Stimulated activated CD8-positive, alpha-beta memory T cell treated with anti-CD3 and anti-CD28 coated beads, Interleukin-12 subunit alpha, Interleukin-12 subunit beta, amount 100 ng/mL, for 24 hours (primary cell): ENCODE data around the gene TEX264.
"Not testable (repeated sequence)": the region's sequence is repeated elsewhere in the genome, so short reads cannot be mapped to it uniquely, and the experiment has no call there.

Experiments used
- DNase-seq: peaks from one replicate; pipeline ENCODE4 v3.0.0-alpha.2; 2020; ENCODE audit errors: extremely low read depth

Gene TEX264

GRCh38 chr3:51670823-51671733 is at the start of gene TEX264:
TEX264 (plus strand) TSS chr3:51671252; CDS start chr3:51674305, 3,053 bp downstream.
- DNase-seq = peak; percentile 82

DNA sequence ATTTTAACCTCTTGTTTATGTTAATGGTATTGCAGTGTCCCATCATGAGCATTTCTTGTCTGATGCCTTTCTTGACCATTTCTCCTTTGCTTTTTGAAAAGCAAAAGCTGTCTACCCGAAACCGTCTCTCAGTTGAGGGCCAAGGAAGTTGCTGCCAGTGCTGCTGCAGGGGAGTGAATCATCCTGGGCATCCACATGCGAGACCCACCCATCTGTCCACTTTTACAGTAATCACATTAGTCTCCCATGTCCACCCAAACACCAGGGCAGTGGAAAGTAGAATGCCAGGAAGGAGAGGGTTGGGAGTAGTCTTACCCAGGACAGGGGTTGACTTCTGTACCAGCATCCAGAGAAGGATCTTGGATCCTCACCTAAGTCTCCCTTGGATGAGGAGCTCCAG is 48.6 kb upstream of the TEX264 start:
- no peak for DNase-seq

- no peak for DNase-seq
These were observed 48.2 kb upstream of the TEX264 start for GRCh38 chr3:51622868-51623267.

DNA sequence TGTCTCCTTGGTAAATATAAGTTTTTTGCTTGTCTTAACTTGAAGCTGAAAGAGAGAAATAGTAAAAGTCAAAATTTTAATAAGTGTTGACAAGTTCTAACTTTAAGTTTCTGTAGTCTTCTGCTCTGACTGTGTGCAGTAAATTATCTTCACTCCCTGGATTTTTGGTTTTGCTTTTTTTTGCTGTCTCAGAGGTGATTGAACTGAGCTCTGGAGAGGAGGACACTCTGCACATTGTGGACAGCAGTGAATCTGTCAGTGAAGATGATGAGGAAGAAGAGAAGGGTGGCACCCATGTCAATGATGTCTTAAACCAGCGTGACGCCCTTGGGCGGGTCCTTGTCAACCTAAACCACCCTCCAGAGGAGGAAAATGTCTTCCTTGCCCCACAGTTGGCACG is 40.5 kb upstream of the TEX264 start:
- DNase-seq = no peak

- DNase-seq = no peak
These were observed 33.7 kb upstream of the TEX264 start for GRCh38 chr3:51637144-51637940.

DNA sequence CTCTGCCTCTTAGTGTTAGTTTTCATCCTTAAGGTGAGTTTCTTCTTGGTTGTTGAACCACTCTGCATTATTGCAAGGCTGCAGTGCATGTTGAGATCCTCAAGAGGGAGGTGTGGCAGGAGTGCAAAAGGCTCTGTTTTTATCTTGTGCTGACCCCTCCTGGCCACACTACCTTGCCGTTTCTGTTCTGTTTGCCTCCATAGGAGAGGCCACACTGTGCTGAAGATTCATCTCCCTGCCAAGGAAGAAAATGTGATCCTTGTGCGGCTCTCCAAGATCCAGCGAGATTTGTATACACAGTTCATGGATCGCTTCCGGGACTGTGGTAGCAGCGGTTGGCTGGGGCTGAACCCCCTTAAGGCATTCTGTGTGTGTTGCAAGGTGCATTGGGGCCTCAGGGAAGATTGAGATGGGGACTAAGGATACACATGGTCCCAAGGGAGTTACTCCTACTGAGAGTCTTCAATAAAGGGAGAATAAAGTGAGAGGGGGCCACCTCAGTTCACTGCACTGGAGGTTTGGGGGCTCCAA is 33.0 kb upstream of the TEX264 start:
- no peak for DNase-seq

DNA sequence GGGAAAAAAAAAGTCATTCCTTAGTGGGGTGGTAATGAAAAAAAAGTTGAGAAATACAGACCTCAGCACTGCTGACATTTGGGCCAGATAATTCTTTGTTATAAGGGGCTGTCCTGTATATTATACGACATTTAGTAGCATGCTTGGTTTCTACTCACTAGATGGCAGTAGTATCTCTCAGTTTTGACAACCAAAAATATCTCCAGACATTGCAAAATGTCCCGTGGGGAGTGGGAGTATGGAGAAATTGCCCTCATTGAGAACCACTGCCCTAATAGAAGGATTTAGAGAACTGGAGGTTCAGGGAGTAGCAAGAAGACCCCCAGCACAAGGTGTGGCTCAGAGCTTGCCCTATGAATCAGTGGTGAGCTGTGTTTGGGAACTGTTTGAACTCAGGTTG is 28.6 kb upstream of the TEX264 start:
- DNase-seq = no peak

DNA sequence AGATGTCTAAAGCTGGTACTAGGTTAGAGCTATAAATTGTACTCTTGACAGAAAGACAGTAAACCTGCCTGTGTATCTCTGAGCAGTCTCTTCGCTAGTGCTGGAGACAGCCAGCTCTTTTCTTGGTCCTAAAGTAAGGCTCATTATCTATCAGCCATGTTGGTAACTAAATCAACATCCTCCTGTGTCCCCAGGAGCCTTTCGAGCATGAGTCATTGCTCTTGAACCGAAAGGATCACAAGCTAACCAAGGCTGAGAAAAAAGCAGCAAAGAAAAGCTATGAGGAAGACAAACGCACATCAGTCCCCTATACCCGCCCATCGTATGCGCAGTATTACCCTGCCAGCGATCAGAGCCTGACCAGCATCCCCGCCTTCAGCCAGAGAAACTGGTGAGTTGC is 25.0 kb upstream of the TEX264 start:
- DNase-seq = no peak

- not testable (repeated sequence) for DNase-seq
These were observed 18.9 kb upstream of the TEX264 start for GRCh38 chr3:51652103-51652502.

GRCh38 chr3:51653409-51653808 is 17.6 kb upstream of the TEX264 start:
- DNase-seq = not testable (repeated sequence)

DNA sequence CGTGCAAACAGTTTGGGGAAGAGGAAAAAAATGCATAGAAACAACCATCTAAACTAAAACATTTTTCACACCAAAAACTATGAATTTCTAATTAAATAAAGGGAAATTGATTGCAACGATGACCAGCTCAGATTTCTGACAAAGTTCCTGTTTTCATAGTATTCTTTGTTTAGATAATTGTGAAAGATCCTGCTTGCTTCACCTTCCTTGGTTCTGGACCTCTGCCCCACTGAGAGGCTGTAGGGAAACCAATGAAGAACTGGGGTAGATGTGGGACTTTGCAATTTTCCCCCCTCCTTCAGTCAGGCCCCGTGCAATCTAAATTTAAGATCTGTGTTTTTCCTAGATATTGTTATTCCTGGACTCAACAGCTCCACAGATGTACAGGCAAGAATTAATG is 13.8 kb upstream of the TEX264 start:
- no peak for DNase-seq

DNA sequence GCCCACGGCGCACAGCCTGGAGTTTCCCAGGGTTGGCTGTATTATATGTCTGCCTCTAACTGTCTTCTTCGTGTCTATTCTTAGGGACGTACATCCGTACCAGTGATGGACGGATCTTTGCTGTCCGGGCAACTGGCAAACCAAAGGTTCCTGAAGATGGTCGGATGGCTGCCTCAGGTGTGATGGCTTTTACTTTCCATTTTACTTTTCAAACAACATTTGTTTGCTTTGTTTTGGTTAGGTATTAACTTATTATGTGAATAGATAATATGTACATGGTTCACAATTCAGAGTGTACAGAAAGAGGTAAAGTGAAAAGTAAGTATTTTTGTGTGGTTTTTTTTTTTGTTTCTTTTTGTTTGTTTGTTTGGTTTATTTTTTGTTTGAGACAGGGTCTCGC is 11.1 kb upstream of the TEX264 start:
- no peak for DNase-seq

DNA sequence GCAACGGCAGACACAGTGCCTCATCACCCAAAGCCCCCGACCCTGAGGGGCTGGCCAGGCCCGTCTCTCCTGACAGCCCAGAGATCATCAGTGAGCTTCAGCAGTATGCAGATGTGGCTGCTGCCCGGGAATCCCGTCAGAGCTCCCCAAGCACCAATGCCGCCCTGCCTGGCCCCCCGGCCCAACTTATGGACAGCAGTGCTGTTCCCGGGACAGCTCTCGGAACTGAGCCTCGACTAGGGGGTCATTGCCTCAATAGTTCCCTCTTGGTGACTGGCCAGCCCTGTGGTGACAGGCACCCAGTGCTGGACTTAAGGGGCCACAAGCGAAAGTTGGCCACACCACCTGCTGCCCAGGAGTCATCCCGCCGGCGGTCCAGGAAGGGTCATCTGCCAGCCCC is 8.6 kb upstream of the TEX264 start:
- DNase-seq = no peak

DNA sequence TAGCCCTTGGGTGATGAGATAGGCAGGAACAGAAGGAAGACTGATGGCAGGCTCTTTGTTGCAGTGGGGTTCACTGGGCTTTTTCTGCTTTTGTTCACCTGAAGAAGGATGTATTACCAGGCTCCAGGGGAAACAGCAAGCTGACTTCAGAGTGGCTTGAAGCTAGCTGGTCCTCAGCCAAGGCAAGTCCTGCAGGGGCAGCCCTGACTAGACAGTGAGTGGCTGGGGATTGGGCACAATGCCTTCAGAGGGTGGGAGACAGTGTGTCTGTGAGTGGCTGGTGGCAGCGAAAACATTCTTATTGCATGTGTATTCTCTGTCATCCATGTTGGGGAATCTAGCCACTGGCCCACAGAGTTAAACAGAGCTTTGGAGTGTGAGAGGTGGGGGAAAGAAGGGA is 2.3 kb upstream of the TEX264 start:
- no peak for DNase-seq

DNA sequence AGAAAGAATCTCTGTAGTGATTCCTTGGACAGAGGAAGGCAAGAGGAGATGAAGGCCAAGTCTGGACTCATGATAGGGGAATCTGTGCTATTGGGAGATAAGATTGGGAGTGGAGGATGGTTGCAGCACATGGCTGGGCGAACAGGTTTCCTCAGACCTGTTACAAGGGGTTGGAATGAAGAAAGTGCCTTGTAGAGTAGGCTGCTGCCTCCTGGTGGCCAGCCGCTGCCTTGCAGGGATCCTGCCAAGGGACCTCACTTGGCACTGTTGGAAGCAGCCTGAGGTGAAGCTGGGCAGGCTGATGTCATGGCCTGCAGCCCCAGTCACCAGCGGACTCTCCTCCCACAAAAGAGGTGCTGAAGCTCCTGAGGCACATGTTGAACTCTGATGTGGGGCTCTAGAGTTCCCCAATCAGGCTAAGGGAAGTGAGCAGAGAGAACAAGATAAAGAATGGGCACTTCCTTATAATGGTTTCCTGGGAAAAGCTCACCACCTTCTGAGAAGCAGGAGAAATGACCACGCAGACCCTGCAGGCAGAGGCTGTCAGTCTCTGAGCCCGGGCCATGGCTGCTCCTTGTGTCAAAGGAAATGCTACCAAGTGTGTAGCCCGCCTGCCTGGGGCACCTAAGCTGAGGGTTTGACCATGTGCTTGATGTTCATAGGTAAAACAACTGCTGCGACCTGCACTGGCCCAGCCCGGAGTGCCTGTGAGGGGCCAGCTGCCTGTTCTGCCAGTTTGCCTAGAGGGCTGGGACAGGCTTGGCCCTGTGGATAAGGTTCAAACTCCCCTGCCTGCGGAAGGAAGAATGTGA is 1.6 kb upstream of the TEX264 start:
- peak; percentile 56 for DNase-seq

DNA sequence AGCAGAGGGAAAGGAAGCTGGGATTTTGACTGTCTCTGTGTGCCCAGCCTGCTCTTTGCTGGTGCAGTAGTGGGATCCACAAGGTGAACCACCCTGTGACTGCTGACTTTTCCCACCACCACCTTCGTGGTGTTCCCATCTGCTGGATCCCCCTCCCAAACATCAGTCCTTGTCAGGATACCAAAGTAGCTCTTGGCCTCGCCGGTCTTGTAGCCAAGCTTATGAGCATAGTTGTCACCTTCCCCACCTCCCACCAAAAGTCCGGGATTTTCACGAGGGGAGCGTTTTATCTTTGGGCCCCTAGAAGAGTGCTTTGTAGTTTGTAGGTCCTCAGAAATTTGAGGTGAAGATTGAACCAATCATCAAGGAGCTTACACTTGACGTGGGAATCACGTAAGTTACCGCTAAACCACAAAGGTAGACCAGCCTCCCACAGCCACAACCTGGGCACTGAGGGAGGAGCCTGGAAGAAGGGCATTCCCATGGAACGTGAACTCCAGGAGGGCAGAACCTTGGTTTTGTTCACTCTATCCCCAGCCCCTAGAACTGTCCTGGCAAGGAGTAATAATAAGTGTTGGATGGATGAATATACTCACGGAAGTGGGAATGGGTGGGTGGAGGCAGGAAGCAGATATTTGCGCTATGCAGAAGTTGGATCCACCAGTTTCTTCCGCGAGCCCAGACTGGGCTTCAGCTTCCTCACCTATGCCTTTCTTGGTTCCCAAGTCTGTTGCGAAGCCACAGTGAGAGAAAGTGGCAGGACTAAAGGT is 814 bp upstream of the TEX264 start:
- DNase-seq = no peak

DNA sequence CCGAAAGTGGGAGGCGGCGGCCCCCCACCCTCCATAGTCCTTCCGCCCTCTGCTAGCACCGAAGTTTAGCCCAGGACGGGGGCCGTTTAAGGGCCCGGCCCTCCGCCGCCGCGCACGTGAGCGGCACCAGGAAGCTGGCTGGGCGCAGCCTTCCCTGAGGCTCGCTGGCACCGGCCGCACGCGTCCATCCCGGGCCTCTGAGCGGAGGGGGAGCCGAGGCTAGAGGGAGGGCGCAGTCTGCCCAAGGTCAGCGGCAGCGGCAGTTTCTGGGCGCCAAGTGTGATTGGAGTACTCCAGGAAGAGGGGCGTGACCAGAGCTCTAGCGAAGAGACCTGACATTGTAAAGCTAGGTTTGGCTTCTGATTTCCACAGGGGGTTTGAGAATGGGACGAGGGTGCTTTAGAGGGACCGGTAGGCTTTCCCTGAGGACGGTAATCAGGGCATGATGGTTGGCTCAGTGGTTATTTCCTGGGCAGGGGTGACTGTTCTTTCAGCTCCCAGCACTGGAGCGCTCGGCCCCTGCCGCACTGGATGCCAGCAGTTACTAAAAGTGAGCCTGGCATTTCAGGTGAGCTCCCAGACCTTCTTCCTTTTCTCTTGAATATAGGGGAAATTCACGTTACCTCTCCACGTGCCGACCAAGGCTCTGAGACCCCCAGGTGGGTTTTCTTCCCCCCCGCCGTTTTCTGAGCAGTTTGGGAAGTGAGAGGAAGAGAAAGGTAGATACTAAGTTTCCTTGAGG is 853 bp downstream of the TEX264 start:
- DNase-seq = peak; percentile 34

- DNase-seq = no peak
These were observed 2.2 kb downstream of the TEX264 start for GRCh38 chr3:51673181-51673801.

- DNase-seq = no peak
These were observed 3.0 kb downstream of the TEX264 start for GRCh38 chr3:51673802-51674654.
